ENCODE measurements around the gene DSTN.

- TF ChIP-seq BHLHE40 (IDR thresholded peaks at IDR 0.05; ENCODE audit: low read length), result no peak
- no peak for TF ChIP-seq RCOR1 (IDR thresholded peaks at IDR 0.05; ENCODE audit: borderline replicate concordance in 1 of 2, low read depth in 2 of 2, low read length in 2 of 2)
- TF ChIP-seq POLR2AphosphoS5 (IDR thresholded peaks at IDR 0.05; ENCODE audit: control insufficient read depth, insufficient read depth, low read depth, low read length), result no peak
- TF ChIP-seq CEBPG (CRISPR knock-in tag; IDR thresholded peaks at IDR 0.05), result no peak
- no peak for TF ChIP-seq CEBPG (tag; conservative IDR thresholded peaks at IDR 0.05 in 1 of 2, IDR thresholded peaks at IDR 0.05 in 1 of 2)
- no peak for TF ChIP-seq BMI1 (IDR thresholded peaks at IDR 0.05; ENCODE audit: low read length)
- TF ChIP-seq TAL1 (IDR thresholded peaks at IDR 0.05), result no peak
- TF ChIP-seq MTA3 (IDR thresholded peaks at IDR 0.05; ENCODE audit: borderline replicate concordance), result no peak
- no peak for TF ChIP-seq HMG20B (CRISPR knock-in tag; IDR thresholded peaks at IDR 0.05)
- TF ChIP-seq ZNF253 (CRISPR knock-in tag; conservative IDR thresholded peaks at IDR 0.05), result no peak
- TF ChIP-seq POLR2A (conservative IDR thresholded peaks at IDR 0.05), result no peak
- TF ChIP-seq ZNF274 (IDR thresholded peaks at IDR 0.05; ENCODE audit: borderline replicate concordance, low read depth, low read length), result no peak
- no peak for TF ChIP-seq NR3C1 (CRISPR knock-in tag; IDR thresholded peaks at IDR 0.05)
- no peak for TF ChIP-seq PHF21A (IDR thresholded peaks at IDR 0.05; ENCODE audit: borderline replicate concordance, low read depth)
These were observed 3.6 kb downstream of the DSTN start for GRCh38 chr20:17573463-17573862.
